HCT116 (cell line): ENCODE results near the gene PRELP. TPM values are rescaled to one million over a fixed set of nuclear protein-coding genes. Genes with fewer than 3 reads are reported as not detected.

Source experiments
- ATAC-seq: fragments of 200-7000 bp; cut with Tn5 transposase; 2 replicates; pipeline ENCODE4 v1.9.1; 2020; ENCODE audit warnings: mild to moderate bottlenecking, moderate library complexity
- BruUV-seq: library from RNA; stranded (reverse); fragments of 400-500 nt; replicated peaks from 2 replicates; lab custom pipeline; 2021; lab: Mats Ljungman, UMichigan
- CTCF ChIA-PET: fragments of 300-600 bp; sonication (Branson Sonifier 250); formaldehyde crosslinking; loops from one replicate; lab custom pipeline; 2021; ENCODE audit warnings: antibody characterized with exemption; lab: Charles Lee
- POLR2A ChIA-PET: fragments of 300-600, 350-600 bp; sonication (Branson Sonifier 250); formaldehyde crosslinking; loops from one replicate; lab custom pipeline; 2021; ENCODE audit warnings: antibody characterized with exemption; lab: Charles Lee
- RAD21 ChIA-PET, 2 experiments: fragments of 300-600 bp; sonication (Branson Sonifier 250); formaldehyde crosslinking; loops; one replicate each; lab custom pipeline; 2023; ENCODE audit warnings: low total read pairs in 2 of 2; ENCODE audit not compliant: uncharacterized antibody in 2 of 2, unreplicated experiment in 2 of 2, low non-redundant PET in 1 of 2; lab: Charles Lee
- DNase-seq: peaks from one replicate; pipeline ENCODE4 v3.0.0-alpha.2; 2010; ENCODE audit warnings: low read depth, low spot score
- H2AFZ ChIP-seq: fragments of 200-600 bp; shearing (Covaris generic), sonication (generic); 2 replicates; pipeline ENCODE4 v1.6.1; 2017; ENCODE audit warnings: low read depth, mixed run types, mixed read lengths, antibody characterized with exemption, low read length; ENCODE audit not compliant: poor library complexity, severe bottlenecking
- H3K27ac ChIP-seq: 2 replicates; pipeline ENCODE4 v1.5.1; 2012; ENCODE audit warnings: low read depth, low read length
- H3K27me3 ChIP-seq: fragments of 200-600 bp; sonication (generic); 2 replicates; pipeline ENCODE4 v1.6.1; 2016; ENCODE audit warnings: mixed run types, low read length, mixed read lengths; ENCODE audit not compliant: insufficient read depth
- H3K36me3 ChIP-seq, 2 experiments: fragments of 200-500 bp in 1 of 2; fragments of 200-600 bp in 1 of 2; sonication (Bioruptor generic) in 1 of 2; sonication (generic) in 1 of 2; 2 replicates each; pipeline versions ENCODE4 v1.5.1 to v1.6.1; 2014 to 2016; ENCODE audit warnings: low read length in 2 of 2, inconsistent platforms in 1 of 2, mixed read lengths in 1 of 2, mixed run types in 1 of 2; ENCODE audit not compliant: insufficient read depth in 2 of 2, control insufficient read depth in 1 of 2
- H3K4me1 ChIP-seq, 2 experiments: fragments of 200-600 bp in 1 of 2; sonication (generic) in 1 of 2; 2 replicates each; pipeline versions ENCODE4 v1.5.1 to v1.6.1; 2012 to 2017; ENCODE audit warnings: low read length in 2 of 2, inconsistent platforms in 1 of 2, mild to moderate bottlenecking in 1 of 2, mixed read lengths in 1 of 2, mixed run types in 1 of 2, moderate library complexity in 1 of 2; ENCODE audit not compliant: insufficient read depth in 2 of 2, control insufficient read depth in 1 of 2
- H3K4me2 ChIP-seq: fragments of 200-600 bp; sonication (generic); 2 replicates; pipeline ENCODE4 v1.6.1; 2017; ENCODE audit warnings: mixed run types, low read length, mixed read lengths
- H3K4me3 ChIP-seq, 2 experiments: fragments of 200-600 bp in 1 of 2; sonication (generic) in 1 of 2; replicated peaks in 1 of 2; 2 replicates each; pipeline ENCODE4 v1.5.1; 2011 to 2016; ENCODE audit warnings: low read length in 2 of 2, control low read depth in 1 of 2, low read depth in 1 of 2, mild to moderate bottlenecking in 1 of 2, mixed read lengths in 1 of 2, mixed run types in 1 of 2
- H3K79me2 ChIP-seq: fragments of 200-600 bp; sonication (generic); 2 replicates; pipeline ENCODE4 v1.6.1; 2017; ENCODE audit warnings: mild to moderate bottlenecking, mixed run types, low read length, moderate library complexity, mixed read lengths; ENCODE audit not compliant: insufficient read depth
- H3K9ac ChIP-seq: fragments of 200-600 bp; sonication (generic); 2 replicates; pipeline ENCODE4 v1.6.1; 2016; ENCODE audit warnings: low read length, mixed read lengths
- H3K9me2 ChIP-seq: fragments of 200-600 bp; sonication (generic), shearing (Covaris generic); 2 replicates; pipeline ENCODE4 v1.6.1; 2017; ENCODE audit warnings: mixed run types, mild to moderate bottlenecking, moderate library complexity; ENCODE audit not compliant: insufficient read depth
- H3K9me3 ChIP-seq, 2 experiments: fragments of 200-500 bp in 1 of 2; fragments of 200-600 bp in 1 of 2; sonication (Bioruptor generic) in 1 of 2; sonication (generic) in 1 of 2; 2 replicates each; pipeline ENCODE4 v1.6.1; 2014 to 2017; ENCODE audit warnings: low read length in 2 of 2, mixed read lengths in 2 of 2, inconsistent platforms in 1 of 2, low read depth in 1 of 2, mild to moderate bottlenecking in 1 of 2, mixed run types in 1 of 2, moderate library complexity in 1 of 2; ENCODE audit not compliant: control insufficient read depth in 1 of 2, insufficient read depth in 1 of 2
- H4K20me1 ChIP-seq: fragments of 200-600 bp; sonication (generic), shearing (Covaris generic); 2 replicates; pipeline ENCODE4 v1.6.1; 2017; ENCODE audit warnings: mixed run types, mild to moderate bottlenecking, moderate library complexity; ENCODE audit not compliant: insufficient read depth
- ATF3 ChIP-seq: IDR thresholded peaks from 2 replicates; pipeline ENCODE4 v1.6.1; 2012
- CEBPB ChIP-seq: IDR thresholded peaks from 2 replicates; pipeline ENCODE4 v1.6.1; 2012; ENCODE audit warnings: low read depth
- FOSL1 ChIP-seq: IDR thresholded peaks from 2 replicates; pipeline ENCODE4 v1.6.1; 2012; ENCODE audit warnings: low read depth
- POLR2AphosphoS5 ChIP-seq: IDR thresholded peaks from 2 replicates; pipeline ENCODE4 v1.6.1; 2011; ENCODE audit warnings: mild to moderate bottlenecking, low read depth, low read length, moderate library complexity
- SP1 ChIP-seq: IDR thresholded peaks from 2 replicates; pipeline ENCODE4 v1.6.1; 2012; ENCODE audit warnings: low read depth
- ZNF274 ChIP-seq: fragments of 200-500 bp; sonication (Bioruptor generic); IDR thresholded peaks from 2 replicates; pipeline ENCODE4 v1.6.1; 2014; ENCODE audit warnings: mild to moderate bottlenecking, low read depth, low read length, inconsistent platforms
- intact Hi-C: fragments of 100-400 bp; cut with micrococcal nuclease; formaldehyde crosslinking; loops from 2 replicates; pipeline ENCODE4 v1.10.0; 2022
- total RNA-seq: library from RNA; stranded (reverse); gene quantifications from one replicate; pipeline ENCODE4 v1.2.1, GENCODE V29; 2021; ENCODE audit not compliant: unreplicated experiment
- TF ChIP-seq, protein P1 (sequence below): IDR thresholded peaks from 2 replicates; pipeline ENCODE4 v1.6.1; 2012; ENCODE audit warnings: low read depth

Gene PRELP
- total RNA-seq, 1 experiment from 2014 or later: 0.10 TPM

DNA sequence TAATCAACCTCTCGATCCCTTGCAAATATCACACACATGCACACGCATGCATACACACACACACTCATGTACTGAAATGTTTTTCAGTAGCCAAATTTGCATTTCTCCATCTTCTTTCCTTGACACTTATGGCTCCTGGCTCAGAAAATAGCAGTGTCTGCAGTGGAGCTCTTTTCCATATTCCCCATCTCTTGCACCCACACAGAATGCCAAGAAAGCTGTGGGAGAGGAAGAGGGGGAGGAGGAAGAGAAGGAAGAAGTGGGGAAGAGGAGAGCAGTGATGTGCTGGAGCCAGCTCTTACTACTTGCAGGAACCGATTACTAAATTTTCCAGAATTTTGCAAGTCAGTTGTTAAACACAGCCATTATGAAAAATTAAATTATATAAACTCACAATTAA lies 28.2 kb downstream of the PRELP start:
- no peaks in the 10 kb centered on the region for H3K36me3 ChIP-seq
- no peak overlapping the region for H3K9ac ChIP-seq
- ATAC-seq (no peak), DNase-seq (no peak)
- BruUV-seq: no TSS peak
- H3K4me2 ChIP-seq: no peak overlapping the region
- no peaks in the 10 kb centered on the region for H3K79me2 ChIP-seq
- CTCF ChIA-PET: interaction anchor here (0.6 to 3.3 kb wide), 22 partner anchors 10 to 236 kb away, joined by 3 to 73 read pairs (median 5); partner anchors contain the start of genes ATP2B4 and OPTC
- no peaks in the 10 kb centered on the region for H3K9me3 ChIP-seq
- RAD21 ChIA-PET: interaction anchor here (1.2 to 1.7 kb wide), 6 partner anchors 170 to 236 kb away, joined by 3 to 8 read pairs (median 5); no protein-coding TSS in a partner anchor
- no peaks in the 10 kb centered on the region for H3K9me2 ChIP-seq
- H2AFZ ChIP-seq: no peak overlapping the region
- no peak overlapping the region for H3K27ac ChIP-seq
- POLR2A ChIA-PET: interaction anchor here (1.3 to 1.4 kb wide), 2 partner anchors 16 to 198 kb away, joined by 4 to 6 read pairs; no protein-coding TSS in a partner anchor
- no peaks in the 10 kb centered on the region for H4K20me1 ChIP-seq
- intact Hi-C loops: loop anchor here (1.0 to 5.0 kb wide), 2 partner anchors 162 to 198 kb away; no protein-coding TSS in a partner anchor
- H3K4me3 ChIP-seq: no peak overlapping the region
- H3K4me1 ChIP-seq: peaks cover 0 to 7% of the 10 kb centered on the region in 2 experiments; a peak in 1 of 4 replicates
- TF ChIP-seq SP1 (no peak), FOSL1 (no peak), ZNF274 (no peak), CEBPB (no peak), ATF3 (no peak), POLR2AphosphoS5 (no peak)
- TF ChIP-seq, protein P1, sequence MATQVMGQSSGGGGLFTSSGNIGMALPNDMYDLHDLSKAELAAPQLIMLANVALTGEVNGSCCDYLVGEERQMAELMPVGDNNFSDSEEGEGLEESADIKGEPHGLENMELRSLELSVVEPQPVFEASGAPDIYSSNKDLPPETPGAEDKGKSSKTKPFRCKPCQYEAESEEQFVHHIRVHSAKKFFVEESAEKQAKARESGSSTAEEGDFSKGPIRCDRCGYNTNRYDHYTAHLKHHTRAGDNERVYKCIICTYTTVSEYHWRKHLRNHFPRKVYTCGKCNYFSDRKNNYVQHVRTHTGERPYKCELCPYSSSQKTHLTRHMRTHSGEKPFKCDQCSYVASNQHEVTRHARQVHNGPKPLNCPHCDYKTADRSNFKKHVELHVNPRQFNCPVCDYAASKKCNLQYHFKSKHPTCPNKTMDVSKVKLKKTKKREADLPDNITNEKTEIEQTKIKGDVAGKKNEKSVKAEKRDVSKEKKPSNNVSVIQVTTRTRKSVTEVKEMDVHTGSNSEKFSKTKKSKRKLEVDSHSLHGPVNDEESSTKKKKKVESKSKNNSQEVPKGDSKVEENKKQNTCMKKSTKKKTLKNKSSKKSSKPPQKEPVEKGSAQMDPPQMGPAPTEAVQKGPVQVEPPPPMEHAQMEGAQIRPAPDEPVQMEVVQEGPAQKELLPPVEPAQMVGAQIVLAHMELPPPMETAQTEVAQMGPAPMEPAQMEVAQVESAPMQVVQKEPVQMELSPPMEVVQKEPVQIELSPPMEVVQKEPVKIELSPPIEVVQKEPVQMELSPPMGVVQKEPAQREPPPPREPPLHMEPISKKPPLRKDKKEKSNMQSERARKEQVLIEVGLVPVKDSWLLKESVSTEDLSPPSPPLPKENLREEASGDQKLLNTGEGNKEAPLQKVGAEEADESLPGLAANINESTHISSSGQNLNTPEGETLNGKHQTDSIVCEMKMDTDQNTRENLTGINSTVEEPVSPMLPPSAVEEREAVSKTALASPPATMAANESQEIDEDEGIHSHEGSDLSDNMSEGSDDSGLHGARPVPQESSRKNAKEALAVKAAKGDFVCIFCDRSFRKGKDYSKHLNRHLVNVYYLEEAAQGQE: no peak
- H3K27me3 ChIP-seq: peaks cover 13% of the 10 kb centered on the region; the same call in 1 of the 2 replicates
